Measurements from ENCODE around the gene CFL2. TPM values are rescaled to one million over a fixed set of nuclear protein-coding genes. Genes with fewer than 3 reads are reported as not detected.

Gene CFL2
- total RNA-seq, 1 donor from 2014 or later: 34.6 TPM

DNA sequence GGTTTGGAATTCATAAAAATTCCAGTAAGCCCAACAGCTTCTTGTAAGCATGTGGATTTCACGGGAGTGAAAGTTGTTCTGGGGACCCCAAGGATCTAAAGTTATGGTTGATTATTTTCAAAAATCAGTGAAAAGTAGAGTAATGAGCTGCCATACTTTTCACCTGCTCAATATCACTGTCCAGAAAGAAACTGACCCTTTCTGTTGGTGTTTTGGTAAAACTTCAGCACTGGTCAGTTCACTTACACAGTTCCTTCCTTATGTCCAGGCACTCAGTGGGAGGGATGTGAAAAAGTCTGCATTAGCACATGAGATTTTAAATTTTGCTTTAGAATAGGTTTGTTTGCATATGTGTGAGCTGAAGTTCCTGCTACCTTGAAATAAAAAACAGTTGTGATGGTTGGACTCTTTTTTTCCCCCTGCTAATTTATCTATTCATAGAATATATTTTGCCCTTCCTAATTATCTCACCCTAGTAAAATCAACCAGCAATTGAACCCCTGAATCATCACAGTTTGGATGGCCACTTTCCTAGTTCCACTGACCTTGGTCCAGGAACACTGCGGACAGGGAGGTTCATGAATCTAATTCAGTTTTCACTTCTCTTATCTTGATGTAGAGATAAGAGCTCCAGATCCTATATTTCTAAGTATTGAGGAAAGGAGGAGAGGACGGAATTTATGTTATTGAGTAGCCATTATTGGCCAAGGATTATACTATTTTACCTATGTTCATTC is 25.8 kb downstream of the CFL2 start:
- DNase-seq (no peak), ATAC-seq (no peak)
- Histone ChIP-seq H3K36me3 (no peaks in the 10 kb centered on the region), H3K4me3 (no peak overlapping the region), H3K27me3 (ENCODE audit: low read depth) (no peaks in the 10 kb centered on the region), H3K9me3 (no peaks in the 10 kb centered on the region), H3K27ac (no peak overlapping the region), H3K4me1 (no peaks in the 10 kb centered on the region)
- TF ChIP-seq, protein P1, sequence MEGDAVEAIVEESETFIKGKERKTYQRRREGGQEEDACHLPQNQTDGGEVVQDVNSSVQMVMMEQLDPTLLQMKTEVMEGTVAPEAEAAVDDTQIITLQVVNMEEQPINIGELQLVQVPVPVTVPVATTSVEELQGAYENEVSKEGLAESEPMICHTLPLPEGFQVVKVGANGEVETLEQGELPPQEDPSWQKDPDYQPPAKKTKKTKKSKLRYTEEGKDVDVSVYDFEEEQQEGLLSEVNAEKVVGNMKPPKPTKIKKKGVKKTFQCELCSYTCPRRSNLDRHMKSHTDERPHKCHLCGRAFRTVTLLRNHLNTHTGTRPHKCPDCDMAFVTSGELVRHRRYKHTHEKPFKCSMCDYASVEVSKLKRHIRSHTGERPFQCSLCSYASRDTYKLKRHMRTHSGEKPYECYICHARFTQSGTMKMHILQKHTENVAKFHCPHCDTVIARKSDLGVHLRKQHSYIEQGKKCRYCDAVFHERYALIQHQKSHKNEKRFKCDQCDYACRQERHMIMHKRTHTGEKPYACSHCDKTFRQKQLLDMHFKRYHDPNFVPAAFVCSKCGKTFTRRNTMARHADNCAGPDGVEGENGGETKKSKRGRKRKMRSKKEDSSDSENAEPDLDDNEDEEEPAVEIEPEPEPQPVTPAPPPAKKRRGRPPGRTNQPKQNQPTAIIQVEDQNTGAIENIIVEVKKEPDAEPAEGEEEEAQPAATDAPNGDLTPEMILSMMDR (IDR thresholded peaks at IDR 0.05): no peak
- intact Hi-C loops (cut with DNase I): no loop called here

DNA sequence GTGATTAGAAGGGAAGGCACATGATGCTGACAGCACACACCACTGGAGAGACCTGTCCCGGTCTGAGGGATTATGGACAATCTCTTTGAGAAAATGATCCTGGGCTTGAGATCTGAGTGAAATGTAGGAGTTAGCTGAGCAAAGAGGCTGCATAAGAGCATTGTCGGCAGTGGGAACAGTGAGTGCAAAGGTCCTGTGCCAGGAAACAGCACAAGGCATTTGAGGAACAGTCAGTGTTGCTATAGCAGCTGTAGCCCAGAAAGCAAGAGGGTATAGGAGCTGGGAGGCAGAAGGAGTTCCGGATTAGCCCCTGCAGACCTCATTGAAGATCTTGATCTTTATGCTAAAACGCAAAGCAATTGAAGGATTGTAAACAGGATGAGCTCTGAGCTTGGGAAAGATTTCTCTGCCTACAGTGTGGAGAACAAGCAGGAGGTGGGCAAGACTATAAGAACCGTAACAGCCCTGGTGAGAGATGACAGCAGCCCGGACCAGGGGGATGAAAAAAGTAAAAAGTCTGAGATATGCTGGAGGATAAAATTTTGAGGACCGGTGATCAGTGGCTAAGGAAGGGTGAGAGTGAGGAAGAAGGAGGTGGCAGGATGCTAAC is 28.5 kb downstream of the CFL2 start:
- H3K36me3 ChIP-seq: no peaks in the 10 kb centered on the region
- TF ChIP-seq, protein P1 (IDR thresholded peaks at IDR 0.05): no peak
- intact Hi-C loops (cut with DNase I): no loop called here

DNA sequence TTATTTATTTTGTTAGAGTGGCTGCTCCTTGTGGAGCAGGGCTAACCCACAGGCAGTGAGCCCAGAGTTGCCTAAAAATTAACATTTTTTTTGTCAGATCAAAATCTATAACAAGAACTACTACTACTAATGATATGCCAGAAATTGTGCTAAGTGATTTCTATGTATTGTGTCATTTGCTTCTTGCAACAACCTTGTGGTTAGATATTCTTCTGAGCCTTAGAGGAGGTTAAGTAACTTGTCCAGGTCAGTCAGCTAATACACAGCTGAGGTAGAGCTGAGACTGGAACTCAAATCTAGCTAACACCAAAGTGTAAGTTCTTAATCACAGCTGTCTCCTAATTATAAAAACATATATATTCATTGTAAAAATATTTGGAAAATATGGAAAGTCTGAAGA is 29.8 kb downstream of the CFL2 start:
- ATAC-seq (no peak), DNase-seq (no peak)

More for the DNA sequence above, 28.5 kb downstream of the CFL2 start:
- Histone ChIP-seq H3K9me3 (no peaks in the 10 kb centered on the region), H3K27me3 (ENCODE audit: low read depth) (no peaks in the 10 kb centered on the region), H3K27ac (no peak overlapping the region), H3K4me3 (no peak overlapping the region), H3K4me1 (no peaks in the 10 kb centered on the region)
- ATAC-seq (no peak), DNase-seq (no peak)

DNA sequence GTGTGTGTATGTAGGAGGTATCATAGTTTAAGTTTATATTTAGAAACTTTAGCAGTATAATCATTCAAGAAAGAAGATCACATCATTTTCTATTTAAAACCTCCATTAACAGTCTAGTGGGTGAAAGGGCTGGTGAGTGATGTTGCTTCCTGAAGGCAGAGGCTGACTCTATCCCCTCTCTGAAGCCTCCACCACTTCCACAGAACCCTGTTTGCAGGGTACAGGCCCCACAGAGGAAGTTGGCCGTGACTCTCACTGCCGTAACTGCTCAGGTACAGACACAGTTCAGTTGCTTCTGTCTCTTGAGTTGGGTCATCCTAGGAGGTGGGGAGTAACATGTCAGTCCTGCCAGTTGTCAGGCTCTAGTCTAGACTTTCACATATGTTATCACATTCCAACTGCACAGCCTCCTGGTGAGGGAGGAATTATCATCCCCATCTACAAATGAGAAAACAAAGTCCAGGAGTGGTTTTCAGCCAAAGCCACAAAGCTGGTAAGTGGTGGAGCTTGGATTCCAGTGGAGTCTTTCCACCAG is 31.5 kb downstream of the CFL2 start:
- DNase-seq (no peak), ATAC-seq (no peak)
- intact Hi-C loops (cut with DNase I): no loop called here
- Histone ChIP-seq H3K4me3 (no peak overlapping the region), H3K27me3 (ENCODE audit: low read depth) (no peaks in the 10 kb centered on the region), H3K9me3 (no peaks in the 10 kb centered on the region), H3K36me3 (no peaks in the 10 kb centered on the region), H3K4me1 (no peaks in the 10 kb centered on the region), H3K27ac (no peak overlapping the region)
- TF ChIP-seq, protein P1 (IDR thresholded peaks at IDR 0.05): no peak

More for the DNA sequence above, 29.8 kb downstream of the CFL2 start:
- intact Hi-C loops (cut with DNase I): no loop called here
- no peak overlapping the region for H3K27ac ChIP-seq
- H3K27me3 ChIP-seq (ENCODE audit: low read depth): no peaks in the 10 kb centered on the region
- no peaks in the 10 kb centered on the region for H3K36me3 ChIP-seq
- H3K9me3 ChIP-seq: no peaks in the 10 kb centered on the region
- H3K4me3 ChIP-seq: no peak overlapping the region
- no peaks in the 10 kb centered on the region for H3K4me1 ChIP-seq
- TF ChIP-seq, protein P1 (IDR thresholded peaks at IDR 0.05): no peak

DNA sequence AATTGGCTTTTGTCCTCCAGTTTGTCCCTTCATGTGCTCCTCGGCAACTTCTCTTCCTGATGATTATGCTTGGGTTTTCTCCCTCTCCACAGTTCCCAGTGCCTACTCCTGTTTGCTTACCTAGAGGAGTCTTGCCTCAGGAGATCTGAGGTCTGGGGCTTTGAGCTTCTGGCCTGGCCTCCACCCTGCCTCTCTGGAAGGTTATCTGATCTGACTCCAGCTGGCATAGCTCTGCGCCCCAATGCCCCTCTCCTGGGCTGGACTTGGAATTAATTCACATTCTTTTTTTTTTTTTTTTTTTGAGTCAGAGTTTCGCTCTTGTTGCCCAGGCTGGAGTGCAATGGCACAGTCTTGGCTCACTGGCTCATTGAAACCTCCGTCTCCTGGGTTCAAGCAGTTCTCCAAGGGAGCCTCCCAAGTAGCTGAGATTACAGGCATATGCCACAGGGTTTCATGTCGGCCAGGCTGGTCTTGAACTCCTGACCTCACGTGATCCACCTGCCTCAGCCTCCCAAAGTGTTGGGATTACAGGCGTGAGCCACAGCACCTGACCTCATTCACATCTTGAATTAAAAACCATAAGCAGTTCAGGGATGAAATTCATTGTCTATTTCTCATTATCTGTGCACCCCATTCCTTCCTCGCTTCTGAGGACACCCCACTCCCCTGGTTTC is 33.5 kb downstream of the CFL2 start:
- TF ChIP-seq, protein P1 (IDR thresholded peaks at IDR 0.05): no peak
- H3K4me3 ChIP-seq: no peak overlapping the region
- no peak overlapping the region for H3K27ac ChIP-seq
- ATAC-seq (no peak), DNase-seq (no peak)
- H3K4me1 ChIP-seq: no peaks in the 10 kb centered on the region
- H3K9me3 ChIP-seq: no peaks in the 10 kb centered on the region
- H3K36me3 ChIP-seq: no peaks in the 10 kb centered on the region
- no peaks in the 10 kb centered on the region for H3K27me3 ChIP-seq (ENCODE audit: low read depth)
- intact Hi-C loops (cut with DNase I): no loop called here
